ENCODE data around the gene VWA8. TPM values are rescaled to one million over a fixed set of nuclear protein-coding genes. Genes with fewer than 3 reads are reported as not detected.
"Not testable (repeated sequence)": the region's sequence is repeated elsewhere in the genome, so short reads cannot be mapped to it uniquely, and the experiment has no call there.

Gene VWA8
- total and polyA plus RNA-seq, 7 experiments from 2014 or later, result 4.8 to 26.3 (median 21.6) TPM

- no peaks in the 10 kb centered on the region for H3K9me3 Mint-ChIP-seq
- H3K9me3 ChIP-seq (ENCODE audit: control insufficient read depth in 2 of 3, low read length in 3 of 3), result no peaks in the 10 kb centered on the region
- ATAC-seq, result no peak
- intact Hi-C loops (cut with micrococcal nuclease), result loop anchor here (1.0 to 5.0 kb wide), 9 partner anchors 43 to 1189 kb away; partner anchors contain the start of genes DGKH (in 2 of the 2), MRPS31 (in 1 of the 2), MTRF1 (in 1 of the 2) and WBP4 (in 1 of the 2)
- peak overlapping the region; percentile 83 to 96 (median 91) for H3K27ac Mint-ChIP-seq
- peaks cover 0 to 2% (median 0%) of the 10 kb centered on the region in 5 donors for H3K27me3 Mint-ChIP-seq
- H3K4me3 Mint-ChIP-seq, result peak overlapping the region; percentile 92 to 97 (median 94)
- peak overlapping the region; percentile 84 for H3K27ac ChIP-seq (ENCODE audit: low read depth, low read length)
- DNase-seq, result peak in 2 of 9 donors; percentile 4 to 12
- ChIA-PET POLR2A (interaction anchor here (0.9 to 2.6 kb wide), 4 partner anchors 11 to 311 kb away, joined by 3 to 12 read pairs (median 4); partner anchors contain the start of genes AKAP11 and DGKH), CTCF (no interaction called here)
- H3K36me3 Mint-ChIP-seq, result peaks cover 0 to 5% (median 0%) of the 10 kb centered on the region in 5 donors
- H3K4me1 ChIP-seq (ENCODE audit: control insufficient read depth in 2 of 2, insufficient read depth in 2 of 2, low read length in 2 of 2), result peaks cover 14 to 16% of the 10 kb centered on the region in 2 donors
- peaks cover 0 to 3% (median 0%) of the 10 kb centered on the region in 3 experiments for H3K36me3 ChIP-seq (ENCODE audit: control insufficient read depth in 2 of 3, insufficient read depth in 3 of 3, low read length in 3 of 3)
- no peaks in the 10 kb centered on the region for H3K27me3 ChIP-seq (ENCODE audit: control insufficient read depth in 2 of 2, insufficient read depth in 2 of 2, low read length in 2 of 2)
- peak overlapping the region; percentile 86 for H3K4me3 ChIP-seq (ENCODE audit: low read length)
- peaks cover 22 to 63% (median 43%) of the 10 kb centered on the region in 7 donors for H3K4me1 Mint-ChIP-seq
Measured at GRCh38 chr13:41960211-41960636, 685 bp downstream of the VWA8 start.

- intact Hi-C loops (cut with micrococcal nuclease), result no loop called here
- CTCF ChIA-PET, result no interaction called here
- ATAC-seq (no peak), DNase-seq (no peak)
- Histone ChIP-seq H3K4me1 (ENCODE audit: control insufficient read depth in 2 of 2, insufficient read depth in 2 of 2, low read length in 2 of 2) (peaks cover 6 to 12% of the 10 kb centered on the region in 2 donors), H3K27me3 (ENCODE audit: control insufficient read depth in 2 of 2, insufficient read depth in 2 of 2, low read length in 2 of 2) (no peaks in the 10 kb centered on the region), H3K27ac (ENCODE audit: low read depth, low read length) (no peak overlapping the region), H3K4me3 (ENCODE audit: low read length) (no peak overlapping the region), H3K9me3 (ENCODE audit: control insufficient read depth in 2 of 3, low read length in 3 of 3) (no peaks in the 10 kb centered on the region), H3K36me3 (ENCODE audit: control insufficient read depth in 2 of 3, insufficient read depth in 3 of 3, low read length in 3 of 3) (peaks cover 0 to 3% (median 0%) of the 10 kb centered on the region in 3 experiments)
- H3K4me1 Mint-ChIP-seq, result peaks cover 21 to 74% (median 50%) of the 10 kb centered on the region in 7 donors
- no peak overlapping the region for H3K4me3 Mint-ChIP-seq
- H3K27me3 Mint-ChIP-seq, result no peaks in the 10 kb centered on the region
- H3K9me3 Mint-ChIP-seq, result no peaks in the 10 kb centered on the region
- H3K36me3 Mint-ChIP-seq, result peaks cover 0 to 23% (median 11%) of the 10 kb centered on the region in 5 donors
- POLR2A ChIA-PET, result no interaction called here
- no peak overlapping the region for H3K27ac Mint-ChIP-seq
Measured at GRCh38 chr13:41956272-41956671, 4.6 kb downstream of the VWA8 start.

- no peak overlapping the region for H3K27ac Mint-ChIP-seq
- ATAC-seq, result peak; percentile 53
- DNase-seq, result no peak
- H3K9me3 Mint-ChIP-seq, result no peaks in the 10 kb centered on the region
- CTCF ChIA-PET, result no interaction called here
- H3K27me3 ChIP-seq (ENCODE audit: control insufficient read depth in 2 of 2, insufficient read depth in 2 of 2, low read length in 2 of 2), result no peaks in the 10 kb centered on the region
- POLR2A ChIA-PET, result interaction anchor here (0.7 kb wide), 1 partner anchor 11 kb away, joined by 3 read pairs; no protein-coding TSS in a partner anchor
- no peaks in the 10 kb centered on the region for H3K9me3 ChIP-seq (ENCODE audit: control insufficient read depth in 2 of 3, low read length in 3 of 3)
- H3K4me1 Mint-ChIP-seq, result peaks cover 20 to 73% (median 49%) of the 10 kb centered on the region in 7 donors
- no peak overlapping the region for H3K4me3 Mint-ChIP-seq
- H3K36me3 ChIP-seq (ENCODE audit: control insufficient read depth in 2 of 3, insufficient read depth in 3 of 3, low read length in 3 of 3), result peaks cover 0 to 2% (median 0%) of the 10 kb centered on the region in 3 experiments
- H3K36me3 Mint-ChIP-seq, result peaks cover 0 to 27% (median 11%) of the 10 kb centered on the region in 5 donors
- no peaks in the 10 kb centered on the region for H3K27me3 Mint-ChIP-seq
- H3K4me3 ChIP-seq (ENCODE audit: low read length), result no peak overlapping the region
- H3K27ac ChIP-seq (ENCODE audit: low read depth, low read length), result no peak overlapping the region
- intact Hi-C loops (cut with micrococcal nuclease), result no loop called here
- H3K4me1 ChIP-seq (ENCODE audit: control insufficient read depth in 2 of 2, insufficient read depth in 2 of 2, low read length in 2 of 2), result peaks cover 5 to 10% of the 10 kb centered on the region in 2 donors
Measured at GRCh38 chr13:41955605-41956004, 5.3 kb downstream of the VWA8 start.

- Histone ChIP-seq H3K4me3 (ENCODE audit: low read length) (no peak overlapping the region), H3K4me1 (ENCODE audit: control insufficient read depth in 2 of 2, insufficient read depth in 2 of 2, low read length in 2 of 2) (no peaks in the 10 kb centered on the region), H3K27ac (ENCODE audit: low read depth, low read length) (no peak overlapping the region), H3K9me3 (ENCODE audit: control insufficient read depth in 2 of 3, low read length in 3 of 3) (no peaks in the 10 kb centered on the region), H3K27me3 (ENCODE audit: control insufficient read depth in 2 of 2, insufficient read depth in 2 of 2, low read length in 2 of 2) (no peaks in the 10 kb centered on the region), H3K36me3 (ENCODE audit: control insufficient read depth in 2 of 3, insufficient read depth in 3 of 3, low read length in 3 of 3) (no peaks in the 10 kb centered on the region)
- Mint-ChIP-seq H3K4me1 (peaks cover 11 to 61% (median 37%) of the 10 kb centered on the region in 7 donors), H3K27me3 (no peaks in the 10 kb centered on the region), H3K36me3 (peaks cover under 1 to 31% (median 16%) of the 10 kb centered on the region in 5 donors), H3K4me3 (no peak overlapping the region), H3K9me3 (peaks cover 0 to 2% (median 0%) of the 10 kb centered on the region in 11 donors), H3K27ac (peak overlapping the region in 3 of 9 donors; percentile 0 to 7 (median 1))
- POLR2A ChIA-PET, result interaction anchor here (0.6 kb wide), 1 partner anchor 91 kb away, joined by 3 read pairs; no protein-coding TSS in a partner anchor
- intact Hi-C loops (cut with micrococcal nuclease), result no loop called here
- CTCF ChIA-PET, result no interaction called here
- ATAC-seq (no peak), DNase-seq (no peak)
Measured at GRCh38 chr13:41954226-41954625, 6.7 kb downstream of the VWA8 start.

- intact Hi-C loops (cut with micrococcal nuclease), result no loop called here
- H3K27me3 ChIP-seq (ENCODE audit: control insufficient read depth in 2 of 2, insufficient read depth in 2 of 2, low read length in 2 of 2), result no peaks in the 10 kb centered on the region
- POLR2A ChIA-PET, result no interaction called here
- Mint-ChIP-seq H3K36me3 (peaks cover 10 to 43% (median 28%) of the 10 kb centered on the region in 5 donors), H3K4me1 (peaks cover 3 to 46% (median 22%) of the 10 kb centered on the region in 7 donors), H3K27ac (peak overlapping the region in 2 of 9 donors; percentile 6 to 13), H3K27me3 (no peaks in the 10 kb centered on the region), H3K9me3 (peaks cover 0 to 5% (median 0%) of the 10 kb centered on the region in 11 donors), H3K4me3 (no peak overlapping the region)
- CTCF ChIA-PET, result no interaction called here
- H3K4me1 ChIP-seq (ENCODE audit: control insufficient read depth in 2 of 2, insufficient read depth in 2 of 2, low read length in 2 of 2), result no peaks in the 10 kb centered on the region
- H3K36me3 ChIP-seq (ENCODE audit: control insufficient read depth in 2 of 3, insufficient read depth in 3 of 3, low read length in 3 of 3), result peaks cover 0 to 7% (median 0%) of the 10 kb centered on the region in 3 experiments
- DNase-seq, result no peak
- no peak overlapping the region for H3K4me3 ChIP-seq (ENCODE audit: low read length)
- no peak for ATAC-seq
- H3K9me3 ChIP-seq (ENCODE audit: control insufficient read depth in 2 of 3, low read length in 3 of 3), result no peaks in the 10 kb centered on the region
- H3K27ac ChIP-seq (ENCODE audit: low read depth, low read length), result no peak overlapping the region
Measured at GRCh38 chr13:41952749-41953148, 8.2 kb downstream of the VWA8 start.

- CTCF ChIA-PET; H3K27me3 Mint-ChIP-seq; H3K27ac Mint-ChIP-seq; H3K9me3 ChIP-seq (ENCODE audit: control insufficient read depth in 2 of 3, low read length in 3 of 3); ATAC-seq; DNase-seq; H3K27me3 ChIP-seq (ENCODE audit: control insufficient read depth in 2 of 2, insufficient read depth in 2 of 2, low read length in 2 of 2); H3K4me1 ChIP-seq (ENCODE audit: control insufficient read depth in 2 of 2, insufficient read depth in 2 of 2, low read length in 2 of 2); H3K4me3 ChIP-seq (ENCODE audit: low read length); H3K4me3 Mint-ChIP-seq; intact Hi-C loops (cut with micrococcal nuclease); H3K27ac ChIP-seq (ENCODE audit: low read depth, low read length): not testable (repeated sequence)
- Mint-ChIP-seq H3K4me1 (peaks cover 6 to 38% (median 27%) of the 10 kb centered on the region in 7 donors), H3K36me3 (peaks cover 32 to 66% (median 57%) of the 10 kb centered on the region in 5 donors), H3K9me3 (peaks cover 6 to 30% (median 25%) of the 10 kb centered on the region in 11 donors)
- peaks cover 0 to 23% (median 0%) of the 10 kb centered on the region in 3 experiments for H3K36me3 ChIP-seq (ENCODE audit: control insufficient read depth in 2 of 3, insufficient read depth in 3 of 3, low read length in 3 of 3)
- POLR2A ChIA-PET, result interaction anchor here (0.6 to 1.4 kb wide), 2 partner anchors 12 to 45 kb away, joined by 4 read pairs; partner anchors contain the start of gene VWA8
Measured at GRCh38 chr13:41949104-41949503, 11.8 kb downstream of the VWA8 start.
